Measurements from ENCODE around the gene COX7B2. TPM values are rescaled to one million over a fixed set of nuclear protein-coding genes. Genes with fewer than 3 reads are reported as not detected.

COX7B2 gene
- total RNA-seq, result not detected
- not detected for polyA plus RNA-seq

DNA sequence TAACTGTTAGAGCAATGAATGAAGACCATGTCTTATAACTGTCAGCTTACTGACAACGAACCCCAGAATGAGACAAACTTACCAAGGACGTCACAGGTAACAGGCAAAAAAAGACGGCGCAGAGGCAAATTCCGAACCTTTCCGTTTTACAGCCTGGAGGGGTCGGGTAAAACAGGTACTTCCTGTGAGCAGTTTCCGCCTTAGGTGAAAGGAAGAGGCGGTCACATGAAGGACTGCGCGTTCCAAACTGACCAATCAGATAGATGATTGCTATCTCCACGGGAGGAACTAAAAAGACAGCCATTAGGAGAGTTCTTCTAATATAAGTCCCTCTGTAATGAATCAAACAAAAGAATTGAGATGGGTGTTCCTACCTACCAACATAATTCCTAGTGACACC lies at the start of gene COX7B2:
Gene COX7B2, minus strand, starts transcription at position 168 of the 400 bp plus-strand sequence. CDS start 174,053 bp downstream, outside the sequence.
- Histone ChIP-seq H3K27ac (ENCODE audit: low read depth) (no peak within 1 kb of the TSS), H3K4me1 (ENCODE audit: insufficient read depth) (no peaks in the 10 kb centered on the region), H3K4me3 (ENCODE audit: low read depth, low read length) (no peak within 1 kb of the TSS), H3K36me3 (ENCODE audit: insufficient read depth) (no peaks in the 10 kb centered on the region)
- 90% methylated on average over 12 of the region's 12 CpGs for WGBS
- DNase-seq (ENCODE audit: extremely low spot score), result no peak

DNA sequence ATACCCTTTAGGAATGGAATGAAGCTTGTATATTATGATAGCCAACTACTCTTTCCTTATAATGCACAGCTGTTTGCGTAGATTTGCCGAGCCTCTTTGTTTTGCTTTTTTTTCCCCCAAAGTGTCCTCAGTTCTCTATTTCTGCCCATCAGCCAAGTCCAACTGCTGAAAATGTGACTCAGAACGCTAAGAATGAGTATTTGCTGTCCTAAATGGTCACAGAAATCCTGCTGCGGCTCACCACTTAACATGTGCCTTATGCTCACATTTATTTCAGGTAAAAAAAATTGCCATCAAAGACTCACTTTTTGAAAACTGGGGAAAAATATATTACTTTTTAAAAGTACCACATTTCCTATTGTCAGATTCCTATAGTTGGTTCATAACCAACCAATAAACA lies 47.4 kb upstream of the COX7B2 start:
- DNase-seq (ENCODE audit: extremely low spot score), result no peak
- Histone ChIP-seq H3K4me1 (ENCODE audit: insufficient read depth) (no peaks in the 10 kb centered on the region), H3K27ac (ENCODE audit: low read depth) (no peak overlapping the region), H3K4me3 (ENCODE audit: low read depth, low read length) (no peak overlapping the region), H3K36me3 (ENCODE audit: insufficient read depth) (no peaks in the 10 kb centered on the region)
- 55% methylated on average over 4 of the region's 4 CpGs for WGBS

DNA sequence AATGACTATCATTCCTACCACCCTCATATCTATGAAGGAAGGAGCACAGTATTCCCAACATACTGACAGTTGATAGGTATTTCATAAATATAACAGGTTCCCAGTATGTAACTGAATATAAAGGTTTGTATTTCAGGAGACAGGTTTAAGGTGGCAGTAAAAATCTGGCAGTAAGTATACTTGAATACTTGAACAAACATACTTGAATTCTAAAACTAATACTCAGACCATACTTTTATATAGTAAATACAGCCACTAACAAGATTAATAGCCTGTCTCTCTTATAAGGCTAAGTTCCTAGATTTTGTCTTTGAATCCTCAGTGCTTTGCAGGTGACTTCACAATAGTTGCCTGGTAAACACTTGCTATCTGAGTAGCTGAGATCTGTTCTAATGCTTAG lies 46.6 kb upstream of the COX7B2 start:
- Histone ChIP-seq H3K27ac (ENCODE audit: low read depth) (no peak overlapping the region), H3K36me3 (ENCODE audit: insufficient read depth) (no peaks in the 10 kb centered on the region), H3K4me3 (ENCODE audit: low read depth, low read length) (no peak overlapping the region), H3K4me1 (ENCODE audit: insufficient read depth) (no peaks in the 10 kb centered on the region)
- DNase-seq (ENCODE audit: extremely low spot score), result no peak

- no peak for DNase-seq (ENCODE audit: extremely low spot score)
- Histone ChIP-seq H3K36me3 (ENCODE audit: insufficient read depth) (no peaks in the 10 kb centered on the region), H3K4me3 (ENCODE audit: low read depth, low read length) (no peak overlapping the region), H3K4me1 (ENCODE audit: insufficient read depth) (no peaks in the 10 kb centered on the region), H3K27ac (ENCODE audit: low read depth) (no peak overlapping the region)
Observed at GRCh38 chr4:46954643-46955042, 45.6 kb upstream of the COX7B2 start.

DNA sequence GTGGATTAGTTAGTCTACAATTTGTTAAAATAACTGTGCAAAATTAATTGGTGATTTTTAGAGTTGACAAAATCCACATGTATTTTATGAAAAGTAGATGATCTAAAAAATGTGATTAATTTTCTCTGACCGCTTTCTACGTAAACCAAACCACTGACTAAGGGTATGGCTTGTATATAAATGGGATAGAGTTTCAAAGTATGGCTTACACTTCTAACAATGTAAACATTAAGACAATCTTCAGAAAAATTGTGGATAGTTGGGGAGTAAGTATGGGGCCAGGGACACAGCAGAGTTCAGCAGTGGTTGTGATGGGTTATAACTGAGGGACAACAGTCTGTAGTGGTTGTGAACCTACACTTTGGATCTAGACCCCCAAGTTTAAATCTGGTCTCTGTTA lies 44.5 kb upstream of the COX7B2 start:
- DNase-seq (ENCODE audit: extremely low spot score), result no peak
- no peak overlapping the region for H3K4me3 ChIP-seq (ENCODE audit: low read depth, low read length)
- H3K36me3 ChIP-seq (ENCODE audit: insufficient read depth), result no peaks in the 10 kb centered on the region
- 51% methylated on average over 2 of the region's 2 CpGs for WGBS
- H3K27ac ChIP-seq (ENCODE audit: low read depth), result no peak overlapping the region
- no peaks in the 10 kb centered on the region for H3K4me1 ChIP-seq (ENCODE audit: insufficient read depth)

- no peak overlapping the region for H3K27ac ChIP-seq (ENCODE audit: low read depth)
- no peaks in the 10 kb centered on the region for H3K36me3 ChIP-seq (ENCODE audit: insufficient read depth)
- no peak overlapping the region for H3K4me3 ChIP-seq (ENCODE audit: low read depth, low read length)
- H3K4me1 ChIP-seq (ENCODE audit: insufficient read depth), result no peaks in the 10 kb centered on the region
- 74% methylated on average over 2 of the region's 2 CpGs for WGBS
- no peak for DNase-seq (ENCODE audit: extremely low spot score)
Observed at GRCh38 chr4:46952451-46952850, 43.4 kb upstream of the COX7B2 start.

GRCh38 chr4:46950826-46951225 lies 41.8 kb upstream of the COX7B2 start:
- H3K4me1 ChIP-seq (ENCODE audit: insufficient read depth), result no peaks in the 10 kb centered on the region
- DNase-seq (ENCODE audit: extremely low spot score), result no peak
- 74% methylated on average over 3 of the region's 3 CpGs for WGBS

GRCh38 chr4:46949822-46950221 lies 40.8 kb upstream of the COX7B2 start:
- H3K4me1 ChIP-seq (ENCODE audit: insufficient read depth), result no peaks in the 10 kb centered on the region
- 70% methylated on average over 1 of the region's 1 CpG for WGBS
- DNase-seq (ENCODE audit: extremely low spot score), result no peak
- H3K27ac ChIP-seq (ENCODE audit: low read depth), result no peak overlapping the region
- H3K4me3 ChIP-seq (ENCODE audit: low read depth, low read length), result no peak overlapping the region
- H3K36me3 ChIP-seq (ENCODE audit: insufficient read depth), result no peaks in the 10 kb centered on the region

More at GRCh38 chr4:46950826-46951225, 41.8 kb upstream of the COX7B2 start:
- Histone ChIP-seq H3K36me3 (ENCODE audit: insufficient read depth) (no peaks in the 10 kb centered on the region), H3K4me3 (ENCODE audit: low read depth, low read length) (no peak overlapping the region), H3K27ac (ENCODE audit: low read depth) (no peak overlapping the region)

DNA sequence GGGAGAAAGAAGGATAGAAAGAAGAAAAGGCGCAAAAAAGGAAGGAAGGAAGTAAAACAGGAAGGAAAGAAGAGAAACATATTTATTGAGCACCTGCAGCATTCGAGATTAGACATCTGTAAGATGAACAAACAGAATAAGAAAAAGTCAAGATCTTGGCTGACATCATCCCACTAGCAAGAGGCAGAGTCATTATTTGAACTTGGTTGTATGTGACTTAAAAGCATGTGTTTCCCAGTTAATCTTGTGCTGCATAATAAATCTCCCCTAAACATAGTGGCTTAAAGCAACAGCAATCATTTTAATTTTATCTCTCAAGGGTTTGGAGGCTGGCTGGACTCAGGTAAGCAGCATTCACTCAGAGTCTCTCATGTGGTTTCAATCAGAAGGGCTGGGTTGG lies 38.5 kb upstream of the COX7B2 start:
- Histone ChIP-seq H3K27ac (ENCODE audit: low read depth) (no peak overlapping the region), H3K4me1 (ENCODE audit: insufficient read depth) (no peaks in the 10 kb centered on the region), H3K4me3 (ENCODE audit: low read depth, low read length) (no peak overlapping the region), H3K36me3 (ENCODE audit: insufficient read depth) (no peaks in the 10 kb centered on the region)
- no peak for DNase-seq (ENCODE audit: extremely low spot score)
- WGBS, result 45% methylated on average over 2 of the region's 2 CpGs

DNA sequence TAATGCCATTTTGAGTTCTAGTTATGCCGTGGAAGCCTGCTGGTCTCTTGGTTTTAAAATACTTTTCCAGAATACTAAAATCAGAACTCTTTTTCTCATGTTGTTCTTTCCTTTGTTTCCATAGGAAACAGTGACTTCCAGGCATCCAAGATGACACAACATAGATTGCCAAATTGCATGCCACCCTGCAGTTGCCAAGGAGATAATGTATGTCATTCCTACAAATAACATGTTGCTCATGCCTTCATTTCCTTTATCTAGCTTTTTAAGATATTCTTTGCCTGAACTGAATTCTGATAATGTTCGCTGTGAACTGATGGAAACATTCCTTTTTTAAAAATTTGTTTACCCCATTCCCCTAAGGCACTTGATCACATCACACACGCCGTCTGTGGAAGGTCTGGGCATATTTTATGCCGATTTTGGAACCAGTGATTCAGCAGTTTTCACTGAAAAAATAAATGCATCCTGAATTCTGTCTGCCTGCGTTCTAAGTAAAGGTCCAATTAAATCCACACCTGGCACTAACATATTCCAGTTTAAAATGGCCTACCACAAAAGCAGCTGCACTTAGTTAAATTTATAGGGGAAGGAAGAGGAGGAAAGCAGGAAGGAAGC lies 38.0 kb upstream of the COX7B2 start:
- 52% methylated on average over 6 of the region's 6 CpGs for WGBS
- H3K27ac ChIP-seq (ENCODE audit: low read depth), result no peak overlapping the region
- no peaks in the 10 kb centered on the region for H3K36me3 ChIP-seq (ENCODE audit: insufficient read depth)
- no peak overlapping the region for H3K4me3 ChIP-seq (ENCODE audit: low read depth, low read length)
- no peak for DNase-seq (ENCODE audit: extremely low spot score)
- no peaks in the 10 kb centered on the region for H3K4me1 ChIP-seq (ENCODE audit: insufficient read depth)

DNA sequence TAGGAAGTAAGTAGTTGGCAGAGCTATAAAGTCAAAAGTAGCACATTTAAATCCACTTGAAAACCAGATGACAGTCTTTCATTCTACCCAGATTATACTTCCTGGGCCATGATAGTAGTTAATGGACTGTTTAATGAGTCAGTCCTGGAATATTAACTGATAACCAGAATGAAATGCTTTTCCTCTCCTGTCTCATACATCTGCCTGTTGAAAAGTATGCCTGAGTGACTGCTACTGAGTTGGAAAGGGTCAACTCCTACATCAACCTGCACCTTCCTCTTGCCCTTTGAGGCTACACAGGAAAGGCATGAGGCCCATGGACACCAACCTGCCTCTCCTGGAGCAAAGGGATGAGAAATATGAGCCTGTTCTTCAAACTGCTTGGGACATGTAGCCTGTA lies 36.0 kb upstream of the COX7B2 start:
- Histone ChIP-seq H3K4me1 (ENCODE audit: insufficient read depth) (no peaks in the 10 kb centered on the region), H3K4me3 (ENCODE audit: low read depth, low read length) (no peak overlapping the region)
- no peak for DNase-seq (ENCODE audit: extremely low spot score)

GRCh38 chr4:46944345-46944744 lies 35.3 kb upstream of the COX7B2 start:
- WGBS, result 92% methylated on average over 1 of the region's 1 CpG

More for the DNA sequence above, 36.0 kb upstream of the COX7B2 start:
- Histone ChIP-seq H3K36me3 (ENCODE audit: insufficient read depth) (no peaks in the 10 kb centered on the region), H3K27ac (ENCODE audit: low read depth) (no peak overlapping the region)

GRCh38 chr4:46937493-46937892 lies 28.4 kb upstream of the COX7B2 start:
- Histone ChIP-seq H3K4me3 (ENCODE audit: low read depth, low read length) (no peak overlapping the region), H3K36me3 (ENCODE audit: insufficient read depth) (no peaks in the 10 kb centered on the region), H3K27ac (ENCODE audit: low read depth) (no peak overlapping the region), H3K4me1 (ENCODE audit: insufficient read depth) (no peaks in the 10 kb centered on the region)
- 52% methylated on average over 1 of the region's 1 CpG for WGBS
- no peak for DNase-seq (ENCODE audit: extremely low spot score)

More at GRCh38 chr4:46944345-46944744, 35.3 kb upstream of the COX7B2 start:
- no peak for DNase-seq (ENCODE audit: extremely low spot score)
- Histone ChIP-seq H3K4me1 (ENCODE audit: insufficient read depth) (no peaks in the 10 kb centered on the region), H3K4me3 (ENCODE audit: low read depth, low read length) (no peak overlapping the region), H3K36me3 (ENCODE audit: insufficient read depth) (no peaks in the 10 kb centered on the region), H3K27ac (ENCODE audit: low read depth) (no peak overlapping the region)

- 70% methylated on average over 2 of the region's 2 CpGs for WGBS
- DNase-seq (ENCODE audit: extremely low spot score), result no peak
- Histone ChIP-seq H3K4me3 (ENCODE audit: low read depth, low read length) (no peak overlapping the region), H3K4me1 (ENCODE audit: insufficient read depth) (no peaks in the 10 kb centered on the region), H3K27ac (ENCODE audit: low read depth) (no peak overlapping the region), H3K36me3 (ENCODE audit: insufficient read depth) (no peaks in the 10 kb centered on the region)
Observed at GRCh38 chr4:46934726-46935125, 25.7 kb upstream of the COX7B2 start.

DNA sequence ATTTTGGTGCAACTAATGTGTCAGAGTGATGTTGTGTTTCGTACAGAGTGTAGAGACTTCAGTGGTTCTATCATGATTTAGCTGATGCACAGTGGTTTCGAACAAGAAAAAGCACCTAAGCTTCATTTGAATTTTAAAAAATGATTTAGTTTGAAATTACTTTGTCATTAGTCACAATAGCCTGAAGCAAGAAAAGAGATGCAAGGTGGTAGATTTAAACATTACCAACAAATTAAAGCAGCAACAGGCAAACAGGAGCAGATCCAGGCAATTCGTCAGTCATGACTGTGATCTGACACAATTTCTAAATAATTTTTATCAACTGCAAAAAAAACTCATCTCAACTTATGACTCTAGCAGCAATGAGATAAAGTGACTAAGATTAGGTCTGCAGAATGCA lies 24.6 kb upstream of the COX7B2 start:
- H3K4me1 ChIP-seq (ENCODE audit: insufficient read depth), result no peaks in the 10 kb centered on the region
- H3K27ac ChIP-seq (ENCODE audit: low read depth), result no peak overlapping the region
- no peaks in the 10 kb centered on the region for H3K36me3 ChIP-seq (ENCODE audit: insufficient read depth)
- no peak overlapping the region for H3K4me3 ChIP-seq (ENCODE audit: low read depth, low read length)
- WGBS, result 74% methylated on average over 3 of the region's 3 CpGs
- no peak for DNase-seq (ENCODE audit: extremely low spot score)
